ENCODE results near the gene ZC3H10. TPM values are rescaled to one million over a fixed set of nuclear protein-coding genes. Genes with fewer than 3 reads are reported as not detected.
A peak's percentile ranks its signal among the peaks of the same experiment; 100 is the strongest.

Gene ZC3H10
- total and polyA plus RNA-seq, 2 of the 13 experiments (the other 11 are each of a cell fraction or from before 2014, with no cell fraction given), result 0.70 to 2.3 TPM

DNA sequence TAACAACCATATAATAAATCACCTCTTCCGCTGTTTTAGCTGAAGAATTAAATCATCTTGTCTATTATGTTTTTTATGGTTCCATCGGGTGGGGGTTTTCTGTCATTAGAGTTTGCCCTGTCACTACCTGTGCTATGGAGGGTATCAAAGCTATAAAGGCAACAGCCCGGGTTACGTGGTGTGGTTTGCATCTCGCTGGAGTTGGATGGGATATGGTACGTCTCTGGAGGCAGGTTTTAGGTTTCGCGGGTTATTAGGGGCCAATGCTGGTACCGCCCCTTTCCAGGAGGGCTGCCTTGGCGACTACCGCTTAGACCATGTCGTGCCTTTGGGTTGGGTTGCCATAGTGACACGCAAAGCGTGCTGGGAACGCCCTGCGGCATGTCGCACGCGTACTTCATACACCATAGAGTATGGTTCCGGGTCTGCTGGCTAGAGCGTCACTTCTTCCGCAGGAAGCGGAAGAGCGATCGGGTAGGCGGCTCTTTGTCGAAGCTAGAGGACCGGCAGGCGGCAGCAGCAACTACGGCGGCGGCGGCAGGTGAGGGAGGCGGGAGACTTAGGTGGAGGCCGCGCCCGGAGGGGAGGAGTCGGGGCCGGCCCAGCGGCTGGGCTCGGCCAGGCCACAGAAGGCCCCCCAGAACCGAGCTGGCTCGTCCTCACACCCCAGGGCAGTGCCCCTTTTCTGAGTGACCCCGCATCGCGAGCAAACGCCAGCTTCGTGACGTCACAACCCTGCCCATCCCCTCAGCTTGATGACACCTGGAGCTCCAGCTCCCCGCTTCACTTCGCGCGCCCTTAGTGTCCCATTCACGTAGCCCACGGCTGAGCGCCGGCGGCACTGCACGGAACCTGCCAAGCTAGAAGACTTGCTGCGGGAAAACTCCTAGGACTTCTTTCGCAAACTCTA, at the start of gene ZC3H10 (continued):
- TF ChIP-seq, protein P1, sequence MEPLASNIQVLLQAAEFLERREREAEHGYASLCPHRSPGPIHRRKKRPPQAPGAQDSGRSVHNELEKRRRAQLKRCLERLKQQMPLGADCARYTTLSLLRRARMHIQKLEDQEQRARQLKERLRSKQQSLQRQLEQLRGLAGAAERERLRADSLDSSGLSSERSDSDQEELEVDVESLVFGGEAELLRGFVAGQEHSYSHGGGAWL (CRISPR knock-in tag; IDR thresholded peaks at IDR 0.05), result peak; percentile 45; the same call in 1 of the 2 replicates
- TF ChIP-seq JDP2 (CRISPR knock-in tag; IDR thresholded peaks at IDR 0.05; ENCODE audit: borderline replicate concordance) (no peak), SATB2 (CRISPR knock-in tag; IDR thresholded peaks at IDR 0.05) (no peak), ZNF746 (CRISPR knock-in tag; IDR thresholded peaks at IDR 0.05) (peak; percentile 90), MEIS2 (CRISPR knock-in tag; IDR thresholded peaks at IDR 0.05) (peak; percentile 82), GATAD1 (CRISPR knock-in tag; IDR thresholded peaks at IDR 0.05) (peak; percentile 96), ZNF556 (CRISPR knock-in tag; IDR thresholded peaks at IDR 0.05; ENCODE audit: borderline replicate concordance) (peak; percentile 82), NONO (IDR thresholded peaks at IDR 0.05) (no peak), NONO (CRISPR knock-in tag; conservative IDR thresholded peaks at IDR 0.05) (peak; percentile 95), ZNF333 (CRISPR knock-in tag; IDR thresholded peaks at IDR 0.05; ENCODE audit: borderline replicate concordance) (0 out of 2 replicates have a peak, but pooled peaks have one; percentile 51), FOXJ3 (CRISPR knock-in tag; IDR thresholded peaks at IDR 0.05; ENCODE audit: borderline replicate concordance) (0 out of 2 replicates have a peak, but pooled peaks have one; percentile 13), CBX1 (IDR thresholded peaks at IDR 0.05; ENCODE audit: low read depth) (peak; percentile 89), ATF6 (CRISPR knock-in tag; conservative IDR thresholded peaks at IDR 0.05) (0 out of 2 replicates have a peak, but pooled peaks have one; percentile 65), ZNF451 (CRISPR knock-in tag; IDR thresholded peaks at IDR 0.05) (0 out of 2 replicates have a peak, but pooled peaks have one; percentile 61)
- TF ChIP-seq, protein P2, sequence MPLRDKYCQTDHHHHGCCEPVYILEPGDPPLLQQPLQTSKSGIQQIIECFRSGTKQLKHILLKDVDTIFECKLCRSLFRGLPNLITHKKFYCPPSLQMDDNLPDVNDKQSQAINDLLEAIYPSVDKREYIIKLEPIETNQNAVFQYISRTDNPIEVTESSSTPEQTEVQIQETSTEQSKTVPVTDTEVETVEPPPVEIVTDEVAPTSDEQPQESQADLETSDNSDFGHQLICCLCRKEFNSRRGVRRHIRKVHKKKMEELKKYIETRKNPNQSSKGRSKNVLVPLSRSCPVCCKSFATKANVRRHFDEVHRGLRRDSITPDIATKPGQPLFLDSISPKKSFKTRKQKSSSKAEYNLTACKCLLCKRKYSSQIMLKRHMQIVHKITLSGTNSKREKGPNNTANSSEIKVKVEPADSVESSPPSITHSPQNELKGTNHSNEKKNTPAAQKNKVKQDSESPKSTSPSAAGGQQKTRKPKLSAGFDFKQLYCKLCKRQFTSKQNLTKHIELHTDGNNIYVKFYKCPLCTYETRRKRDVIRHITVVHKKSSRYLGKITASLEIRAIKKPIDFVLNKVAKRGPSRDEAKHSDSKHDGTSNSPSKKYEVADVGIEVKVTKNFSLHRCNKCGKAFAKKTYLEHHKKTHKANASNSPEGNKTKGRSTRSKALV (CRISPR knock-in tag; IDR thresholded peaks at IDR 0.05), result no peak
- TF ChIP-seq, protein P3, sequence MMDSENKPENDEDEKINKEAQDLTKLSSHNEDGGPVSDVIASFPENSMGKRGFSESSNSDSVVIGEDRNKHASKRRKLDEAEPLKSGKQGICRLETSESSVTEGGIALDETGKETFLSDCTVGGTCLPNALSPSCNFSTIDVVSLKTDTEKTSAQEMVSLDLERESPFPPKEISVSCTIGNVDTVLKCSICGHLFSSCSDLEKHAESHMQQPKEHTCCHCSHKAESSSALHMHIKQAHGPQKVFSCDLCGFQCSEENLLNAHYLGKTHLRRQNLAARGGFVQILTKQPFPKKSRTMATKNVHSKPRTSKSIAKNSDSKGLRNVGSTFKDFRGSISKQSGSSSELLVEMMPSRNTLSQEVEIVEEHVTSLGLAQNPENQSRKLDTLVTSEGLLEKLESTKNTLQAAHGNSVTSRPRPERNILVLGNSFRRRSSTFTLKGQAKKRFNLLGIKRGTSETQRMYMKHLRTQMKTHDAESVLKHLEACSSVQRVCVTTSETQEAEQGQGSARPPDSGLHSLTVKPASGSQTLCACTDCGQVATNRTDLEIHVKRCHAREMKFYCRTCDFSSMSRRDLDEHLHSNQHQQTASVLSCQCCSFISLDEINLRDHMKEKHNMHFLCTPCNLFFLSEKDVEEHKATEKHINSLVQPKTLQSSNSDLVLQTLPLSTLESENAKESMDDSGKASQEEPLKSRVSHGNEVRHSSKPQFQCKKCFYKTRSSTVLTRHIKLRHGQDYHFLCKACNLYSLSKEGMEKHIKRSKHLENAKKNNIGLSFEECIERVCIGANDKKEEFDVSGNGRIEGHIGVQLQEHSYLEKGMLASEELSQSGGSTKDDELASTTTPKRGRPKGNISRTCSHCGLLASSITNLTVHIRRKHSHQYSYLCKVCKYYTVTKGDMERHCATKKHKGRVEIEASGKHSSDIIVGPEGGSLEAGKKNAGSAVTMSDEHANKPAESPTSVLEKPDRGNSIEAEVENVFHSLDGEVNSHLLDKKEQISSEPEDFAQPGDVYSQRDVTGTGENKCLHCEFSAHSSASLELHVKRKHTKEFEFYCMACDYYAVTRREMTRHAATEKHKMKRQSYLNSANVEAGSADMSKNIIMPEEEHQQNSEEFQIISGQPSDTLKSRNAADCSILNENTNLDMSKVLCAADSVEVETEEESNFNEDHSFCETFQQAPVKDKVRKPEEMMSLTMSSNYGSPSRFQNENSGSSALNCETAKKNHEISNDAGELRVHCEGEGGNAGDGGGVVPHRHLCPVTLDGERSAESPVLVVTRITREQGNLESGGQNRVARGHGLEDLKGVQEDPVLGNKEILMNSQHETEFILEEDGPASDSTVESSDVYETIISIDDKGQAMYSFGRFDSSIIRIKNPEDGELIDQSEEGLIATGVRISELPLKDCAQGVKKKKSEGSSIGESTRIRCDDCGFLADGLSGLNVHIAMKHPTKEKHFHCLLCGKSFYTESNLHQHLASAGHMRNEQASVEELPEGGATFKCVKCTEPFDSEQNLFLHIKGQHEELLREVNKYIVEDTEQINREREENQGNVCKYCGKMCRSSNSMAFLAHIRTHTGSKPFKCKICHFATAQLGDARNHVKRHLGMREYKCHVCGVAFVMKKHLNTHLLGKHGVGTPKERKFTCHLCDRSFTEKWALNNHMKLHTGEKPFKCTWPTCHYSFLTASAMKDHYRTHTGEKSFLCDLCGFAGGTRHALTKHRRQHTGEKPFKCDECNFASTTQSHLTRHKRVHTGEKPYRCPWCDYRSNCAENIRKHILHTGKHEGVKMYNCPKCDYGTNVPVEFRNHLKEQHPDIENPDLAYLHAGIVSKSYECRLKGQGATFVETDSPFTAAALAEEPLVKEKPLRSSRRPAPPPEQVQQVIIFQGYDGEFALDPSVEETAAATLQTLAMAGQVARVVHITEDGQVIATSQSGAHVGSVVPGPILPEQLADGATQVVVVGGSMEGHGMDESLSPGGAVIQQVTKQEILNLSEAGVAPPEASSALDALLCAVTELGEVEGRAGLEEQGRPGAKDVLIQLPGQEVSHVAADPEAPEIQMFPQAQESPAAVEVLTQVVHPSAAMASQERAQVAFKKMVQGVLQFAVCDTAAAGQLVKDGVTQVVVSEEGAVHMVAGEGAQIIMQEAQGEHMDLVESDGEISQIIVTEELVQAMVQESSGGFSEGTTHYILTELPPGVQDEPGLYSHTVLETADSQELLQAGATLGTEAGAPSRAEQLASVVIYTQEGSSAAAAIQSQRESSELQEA (CRISPR knock-in tag; IDR thresholded peaks at IDR 0.05; ENCODE audit: not compliant biosample characterization), result no peak

Measured in HepG2 (cell line).